Pericardium fibroblast (primary cell): Measurements from ENCODE around the gene CRPPA. TPM values are rescaled to one million over a fixed set of nuclear protein-coding genes. Genes with fewer than 3 reads are reported as not detected.

ENCODE experiments used
- total RNA-seq: library from RNA; depleted of rRNA; stranded (reverse); fragments of >200 nt; gene quantifications from 2 replicates; pipeline ENCODE4 v1.2.3, GENCODE V29; 2015

The CRPPA gene
- 0.93 and 0.94 TPM in 2 replicates for total RNA-seq

DNA sequence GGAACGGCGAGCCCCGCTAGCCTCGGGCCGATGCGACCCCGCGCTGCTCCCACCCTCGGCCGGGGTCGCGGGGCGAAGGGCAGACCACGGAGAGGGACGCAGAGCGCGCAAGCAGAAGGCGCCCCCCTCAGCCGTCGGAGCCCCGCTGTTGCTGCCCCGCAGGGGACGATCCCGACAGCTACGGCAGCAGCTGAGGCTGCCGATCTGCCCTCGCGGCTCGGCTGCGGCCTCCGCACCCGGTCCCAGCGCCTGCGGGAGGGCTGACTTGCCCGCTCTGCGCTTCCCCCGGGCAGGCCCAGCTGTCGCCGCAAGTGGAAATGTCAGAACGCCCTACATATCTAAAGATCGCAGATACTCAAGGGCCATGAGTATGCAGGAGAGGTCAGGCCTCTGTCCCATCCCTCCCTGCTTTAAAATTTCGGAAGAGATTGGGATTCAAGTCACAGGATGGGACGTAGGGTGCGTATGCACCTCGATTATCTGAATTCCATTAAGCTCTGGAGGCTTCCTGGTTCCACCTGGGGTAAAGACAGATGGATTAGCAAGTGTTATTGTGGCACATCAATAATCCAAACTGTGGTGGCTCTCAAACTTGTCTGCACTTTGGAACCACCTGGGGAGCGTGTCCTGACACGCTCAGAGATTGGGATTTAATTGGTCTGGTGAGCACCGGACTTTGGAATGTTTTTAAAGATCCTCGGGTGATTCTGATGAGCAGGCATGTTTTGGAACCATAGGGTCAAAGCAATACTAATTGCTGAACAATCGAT is at the start of gene CRPPA:
CRPPA (minus strand) TSS at position 206 of the 770 bp plus-strand sequence. CDS start 216 bp downstream, outside the sequence.

DNA sequence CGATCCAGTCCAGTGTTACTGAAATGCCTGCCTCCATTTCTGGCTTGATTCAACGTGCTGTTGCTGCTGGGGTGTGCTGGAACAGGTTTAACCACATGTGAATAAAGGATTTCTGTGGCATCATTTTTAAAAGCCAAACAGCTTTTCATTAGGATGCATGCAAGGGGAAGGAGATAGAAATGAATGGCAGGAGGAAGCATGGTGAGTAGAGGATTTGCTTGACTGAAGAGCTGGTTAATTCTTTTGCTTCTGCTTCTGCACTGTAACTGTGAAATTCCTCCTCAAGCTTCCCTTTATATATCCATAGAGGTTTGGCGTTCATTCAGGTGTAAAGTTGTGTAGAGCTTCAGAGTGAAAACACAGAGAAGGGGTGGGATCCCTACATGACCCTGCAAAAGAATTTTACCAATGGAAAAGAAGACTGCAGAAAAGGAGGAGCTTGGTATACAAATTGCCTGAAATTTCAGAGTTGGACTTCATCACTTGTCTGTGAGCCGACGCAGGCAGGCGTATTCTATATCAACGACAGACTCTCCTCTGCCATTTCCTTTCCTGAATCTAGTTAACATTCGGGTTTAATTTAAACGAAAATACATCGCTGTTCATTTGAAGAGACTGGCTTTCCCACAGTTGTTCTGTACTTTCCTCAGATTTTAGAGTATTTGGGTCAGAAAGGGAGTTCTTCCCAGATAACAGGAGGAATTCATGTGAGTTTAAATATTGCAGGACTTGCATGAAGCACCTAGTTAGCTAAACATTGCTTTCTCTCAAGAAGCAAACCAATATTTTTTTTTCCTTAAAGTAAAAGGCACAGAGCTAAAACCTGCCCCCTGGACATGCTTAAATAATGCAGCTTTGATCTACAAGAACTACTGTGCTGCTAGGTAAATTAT is 44.4 kb upstream of the CRPPA start, which contains the start of gene SOSTDC1:
SOSTDC1 (minus strand) TSS at position 270 of the 893 bp plus-strand sequence; CDS start at position 200, 70 bp downstream.

Other genes starting within 250 kb of the CRPPA start
- gene SOSTDC1, start 44.2 kb upstream of the CRPPA start, total RNA-seq, result not detected in 2 replicates
- not detected in 2 replicates for gene LRRC72, start 105.3 kb upstream of the CRPPA start, total RNA-seq
- 7.2 and 12.5 TPM in 2 replicates for gene ANKMY2, start 224.2 kb upstream of the CRPPA start, total RNA-seq
- gene BZW2, start 224.6 kb upstream of the CRPPA start, total RNA-seq, result 70.1 and 91.6 TPM in 2 replicates